Measurements from ENCODE around the gene PIERCE2. TPM values are rescaled to one million over a fixed set of nuclear protein-coding genes. Genes with fewer than 3 reads are reported as not detected.
"Not testable (repeated sequence)": the region's sequence is repeated elsewhere in the genome, so short reads cannot be mapped to it uniquely, and the experiment has no call there.

Gene PIERCE2
- total and polyA plus RNA-seq, 2 of the 13 experiments (the other 11 are each of a cell fraction or from before 2014, with no cell fraction given): 0.09 TPM; not detected in 1

DNA sequence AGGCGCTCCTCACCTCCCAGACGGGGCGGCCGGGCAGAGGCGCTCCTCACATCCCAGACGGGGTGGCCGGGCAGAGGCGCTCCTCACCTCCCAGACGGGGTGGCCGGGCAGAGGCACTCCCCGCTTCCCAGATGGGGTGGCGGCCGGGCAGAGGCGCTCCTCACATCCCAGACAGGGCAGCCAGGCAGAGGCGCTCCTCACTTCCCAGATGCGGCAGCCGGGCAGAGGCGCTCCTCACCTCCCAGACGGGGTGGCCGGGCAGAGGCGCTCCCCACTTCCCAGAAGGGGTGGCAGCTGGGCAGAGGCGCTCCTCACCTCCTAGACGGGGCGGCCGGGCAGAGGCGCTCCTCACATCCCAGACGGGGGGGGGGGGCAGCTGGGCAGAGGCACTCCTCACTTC is 37.6 kb downstream of the PIERCE2 start:
- H3K4me3 ChIP-seq (replicated peaks in 1 of 3; ENCODE audit: insufficient read depth in 1 of 3, low read depth in 2 of 3, low read length in 3 of 3); H3K4me2 ChIP-seq (ENCODE audit: low read depth, low read length); H3K27me3 ChIP-seq (ENCODE audit: control insufficient read depth in 1 of 2, insufficient read depth in 2 of 2, low read length in 2 of 2); intact Hi-C loops (cut with micrococcal nuclease; ENCODE audit: unreplicated experiment); H3K36me3 ChIP-seq (replicated peaks in 1 of 2; ENCODE audit: control insufficient read depth in 1 of 2, insufficient read depth in 2 of 2, low read length in 2 of 2); H3K4me1 ChIP-seq (ENCODE audit: insufficient read depth, low read length); H2AFZ ChIP-seq (ENCODE audit: low read length); DNase-seq (ENCODE audit: low spot score); FAIRE-seq; H3K79me2 ChIP-seq (ENCODE audit: insufficient read depth, low read length); in situ Hi-C loops (cut with HindIII; ENCODE audit: extremely low pct_ligation_motif_present, low pct_unique_long_range_greater_than_20kb); CTCF ChIA-PET (ENCODE audit: low intra/inter-chr PET ratio, low total read pairs); H3K9me3 ChIP-seq (ENCODE audit: low read length); H3K9ac ChIP-seq (ENCODE audit: insufficient read depth, low read depth, low read length); BruUV-seq (replicated peaks); H4K20me1 ChIP-seq (ENCODE audit: insufficient read depth, low read length); ATAC-seq; H3K27ac ChIP-seq (ENCODE audit: extremely low read length, insufficient read depth, low read length); POLR2A ChIA-PET: not testable (repeated sequence)
- WGBS (ENCODE audit: low lambda C conversion rate): 100% methylated on average over 1 of the region's 27 CpGs

DNA sequence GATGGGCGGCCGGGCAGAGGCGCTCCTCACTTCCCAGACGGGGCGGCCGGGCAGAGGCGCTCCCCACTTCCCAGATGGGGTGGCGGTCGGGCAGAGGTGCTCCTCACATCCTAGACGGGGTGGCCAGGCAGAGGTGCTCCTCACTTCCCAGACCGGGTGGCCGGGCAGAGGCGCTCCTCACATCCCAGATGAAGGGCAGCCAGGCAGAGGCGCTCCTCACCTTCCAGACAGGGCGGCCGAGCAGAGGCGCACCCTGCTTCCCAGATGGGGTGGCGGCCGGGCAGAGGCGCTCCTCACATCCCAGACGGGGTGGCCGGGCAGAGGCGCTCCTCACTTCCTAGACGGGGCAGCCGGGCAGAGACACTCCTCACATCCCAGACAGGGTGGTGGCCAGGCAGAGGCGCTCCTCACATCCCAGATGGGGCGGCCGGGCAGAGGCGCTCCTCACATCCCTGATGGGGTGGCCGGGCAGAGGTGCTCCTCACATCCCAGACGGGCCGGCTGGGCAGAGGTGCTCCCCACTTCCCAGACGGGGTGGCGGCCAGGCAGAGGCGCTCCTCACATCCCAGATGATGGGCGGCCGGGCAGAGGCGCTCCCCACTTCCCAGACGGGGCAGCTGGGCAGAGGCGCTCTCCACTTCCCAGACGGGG is 38.2 kb downstream of the PIERCE2 start:
- CTCF ChIA-PET (ENCODE audit: low intra/inter-chr PET ratio, low total read pairs); in situ Hi-C loops (cut with HindIII; ENCODE audit: extremely low pct_ligation_motif_present, low pct_unique_long_range_greater_than_20kb); FAIRE-seq; H3K4me3 ChIP-seq (replicated peaks in 1 of 3; ENCODE audit: insufficient read depth in 1 of 3, low read depth in 2 of 3, low read length in 3 of 3); H3K4me1 ChIP-seq (ENCODE audit: insufficient read depth, low read length); H3K9me3 ChIP-seq (ENCODE audit: low read length); H3K36me3 ChIP-seq (replicated peaks in 1 of 2; ENCODE audit: control insufficient read depth in 1 of 2, insufficient read depth in 2 of 2, low read length in 2 of 2); H3K9ac ChIP-seq (ENCODE audit: insufficient read depth, low read depth, low read length); H2AFZ ChIP-seq (ENCODE audit: low read length); ATAC-seq; H4K20me1 ChIP-seq (ENCODE audit: insufficient read depth, low read length); H3K27ac ChIP-seq (ENCODE audit: extremely low read length, insufficient read depth, low read length); H3K27me3 ChIP-seq (ENCODE audit: control insufficient read depth in 1 of 2, insufficient read depth in 2 of 2, low read length in 2 of 2); BruUV-seq (replicated peaks); H3K79me2 ChIP-seq (ENCODE audit: insufficient read depth, low read length); DNase-seq (ENCODE audit: low spot score); intact Hi-C loops (cut with micrococcal nuclease; ENCODE audit: unreplicated experiment); H3K4me2 ChIP-seq (ENCODE audit: low read depth, low read length); POLR2A ChIA-PET: not testable (repeated sequence)
- WGBS (ENCODE audit: low lambda C conversion rate): 83% methylated on average over 1 of the region's 41 CpGs

DNA sequence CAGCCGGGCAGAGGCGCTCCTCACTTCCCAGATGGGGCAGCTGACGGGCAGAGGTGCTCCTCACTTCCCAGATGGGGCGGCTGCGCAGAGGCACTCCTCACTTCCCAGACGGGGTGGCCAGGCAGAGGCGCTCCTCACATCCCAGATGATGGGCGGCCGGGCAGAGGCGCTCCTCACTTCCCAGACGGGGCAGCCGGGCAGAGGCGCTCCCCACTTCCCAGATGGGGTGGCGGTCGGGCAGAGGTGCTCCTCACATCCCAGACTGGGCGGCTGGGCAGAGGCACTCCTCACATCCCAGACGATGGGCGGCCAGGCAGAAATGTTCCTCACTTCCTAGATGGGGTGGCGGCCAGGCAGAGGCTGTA is 38.7 kb downstream of the PIERCE2 start:
- H3K79me2 ChIP-seq (ENCODE audit: insufficient read depth, low read length); H3K36me3 ChIP-seq (replicated peaks in 1 of 2; ENCODE audit: control insufficient read depth in 1 of 2, insufficient read depth in 2 of 2, low read length in 2 of 2); H3K4me3 ChIP-seq (replicated peaks in 1 of 3; ENCODE audit: insufficient read depth in 1 of 3, low read depth in 2 of 3, low read length in 3 of 3); in situ Hi-C loops (cut with HindIII; ENCODE audit: extremely low pct_ligation_motif_present, low pct_unique_long_range_greater_than_20kb); H2AFZ ChIP-seq (ENCODE audit: low read length); H3K27ac ChIP-seq (ENCODE audit: extremely low read length, insufficient read depth, low read length); FAIRE-seq; POLR2A ChIA-PET; H3K9me3 ChIP-seq (ENCODE audit: low read length); CTCF ChIA-PET (ENCODE audit: low intra/inter-chr PET ratio, low total read pairs); DNase-seq (ENCODE audit: low spot score); H3K4me1 ChIP-seq (ENCODE audit: insufficient read depth, low read length); intact Hi-C loops (cut with micrococcal nuclease; ENCODE audit: unreplicated experiment); H3K4me2 ChIP-seq (ENCODE audit: low read depth, low read length); BruUV-seq (replicated peaks); H4K20me1 ChIP-seq (ENCODE audit: insufficient read depth, low read length); ATAC-seq; H3K9ac ChIP-seq (ENCODE audit: insufficient read depth, low read depth, low read length); H3K27me3 ChIP-seq (ENCODE audit: control insufficient read depth in 1 of 2, insufficient read depth in 2 of 2, low read length in 2 of 2): not testable (repeated sequence)
- WGBS (ENCODE audit: low lambda C conversion rate): no CpG with 5 or more reads among the region's 19 CpGs

Measured in HepG2 (cell line).